Memory B cell (primary cell): ENCODE data around the gene MAIP1.

Experiments used
- ATAC-seq: fragments of 150-1000 bp; cut with Tn5 transposase; 2 replicates; pipeline ENCODE4 v1.10.0; 2021; ENCODE audit warnings: low read depth, mild to moderate bottlenecking, moderate library complexity
- DNase-seq, 2 donors: peaks; one replicate each; pipeline ENCODE4 v3.0.0; 2022; ENCODE audit warnings: low spot score in 2 of 2
- H3K27ac Mint-ChIP-seq: one replicate; pipeline ENCODE4 v1.8.0; 2022; ENCODE audit warnings: mild to moderate bottlenecking, moderate library complexity, mixed read lengths
- H3K27me3 Mint-ChIP-seq: one replicate; pipeline ENCODE4 v1.8.0; 2022; ENCODE audit warnings: mixed read lengths
- H3K36me3 Mint-ChIP-seq: one replicate; pipeline ENCODE4 v1.8.0; 2022; ENCODE audit warnings: mild to moderate bottlenecking, mixed read lengths
- H3K4me1 Mint-ChIP-seq: one replicate; pipeline ENCODE4 v1.8.0; 2022; ENCODE audit warnings: mixed read lengths
- H3K4me3 Mint-ChIP-seq: one replicate; pipeline ENCODE4 v1.8.0; 2022; ENCODE audit warnings: mild to moderate bottlenecking, moderate library complexity, mixed read lengths
- H3K9me3 Mint-ChIP-seq: one replicate; pipeline ENCODE4 v1.8.0; 2022; ENCODE audit warnings: mixed read lengths

Gene MAIP1

GRCh38 chr2:199989822-199990221 lies 34.4 kb downstream of the MAIP1 start:
- Mint-ChIP-seq H3K27me3 (peaks cover 1% of the 10 kb centered on the region), H3K4me3 (no peak overlapping the region), H3K9me3 (no peaks in the 10 kb centered on the region), H3K36me3 (no peaks in the 10 kb centered on the region), H3K27ac (no peak overlapping the region), H3K4me1 (no peaks in the 10 kb centered on the region)
- ATAC-seq (no peak), DNase-seq (no peak)

GRCh38 chr2:199991691-199992090 lies 36.3 kb downstream of the MAIP1 start:
- no peaks in the 10 kb centered on the region for H3K9me3 Mint-ChIP-seq
- H3K4me1 Mint-ChIP-seq, result no peaks in the 10 kb centered on the region
- H3K36me3 Mint-ChIP-seq, result no peaks in the 10 kb centered on the region
- peaks cover 1% of the 10 kb centered on the region for H3K27me3 Mint-ChIP-seq
- no peak overlapping the region for H3K4me3 Mint-ChIP-seq
- ATAC-seq, result no peak
- no peak overlapping the region for H3K27ac Mint-ChIP-seq
- no peak for DNase-seq

GRCh38 chr2:199992296-199992695 lies 36.9 kb downstream of the MAIP1 start:
- H3K27me3 Mint-ChIP-seq, result peaks cover 1% of the 10 kb centered on the region
- ATAC-seq (no peak), DNase-seq (no peak)
- no peaks in the 10 kb centered on the region for H3K9me3 Mint-ChIP-seq
- H3K36me3 Mint-ChIP-seq, result no peaks in the 10 kb centered on the region
- no peak overlapping the region for H3K27ac Mint-ChIP-seq
- H3K4me3 Mint-ChIP-seq, result no peak overlapping the region
- no peaks in the 10 kb centered on the region for H3K4me1 Mint-ChIP-seq

- peaks cover 1% of the 10 kb centered on the region for H3K27me3 Mint-ChIP-seq
- no peaks in the 10 kb centered on the region for H3K36me3 Mint-ChIP-seq
- DNase-seq (no peak), ATAC-seq (no peak)
- H3K9me3 Mint-ChIP-seq, result no peaks in the 10 kb centered on the region
- H3K4me1 Mint-ChIP-seq, result no peaks in the 10 kb centered on the region
- H3K27ac Mint-ChIP-seq, result no peak overlapping the region
- no peak overlapping the region for H3K4me3 Mint-ChIP-seq
Observed at GRCh38 chr2:199994371-199994770, 39.0 kb downstream of the MAIP1 start.

- Mint-ChIP-seq H3K4me3 (no peak overlapping the region), H3K27me3 (peaks cover 1% of the 10 kb centered on the region), H3K27ac (no peak overlapping the region), H3K9me3 (no peaks in the 10 kb centered on the region), H3K4me1 (no peaks in the 10 kb centered on the region), H3K36me3 (no peaks in the 10 kb centered on the region)
- no peak for DNase-seq
- no peak for ATAC-seq
Observed at GRCh38 chr2:199994896-199995295, 39.5 kb downstream of the MAIP1 start.

- Mint-ChIP-seq H3K9me3 (no peaks in the 10 kb centered on the region), H3K27me3 (no peaks in the 10 kb centered on the region), H3K4me1 (no peaks in the 10 kb centered on the region), H3K36me3 (no peaks in the 10 kb centered on the region), H3K27ac (no peak overlapping the region), H3K4me3 (no peak overlapping the region)
- DNase-seq (no peak), ATAC-seq (no peak)
Observed at GRCh38 chr2:199997296-199997695, 41.9 kb downstream of the MAIP1 start.

- H3K27ac Mint-ChIP-seq, result no peak overlapping the region
- DNase-seq (no peak), ATAC-seq (no peak)
- no peaks in the 10 kb centered on the region for H3K4me1 Mint-ChIP-seq
- H3K36me3 Mint-ChIP-seq, result no peaks in the 10 kb centered on the region
- no peaks in the 10 kb centered on the region for H3K27me3 Mint-ChIP-seq
- no peaks in the 10 kb centered on the region for H3K9me3 Mint-ChIP-seq
- no peak overlapping the region for H3K4me3 Mint-ChIP-seq
Observed at GRCh38 chr2:199999166-199999565, 43.8 kb downstream of the MAIP1 start.

GRCh38 chr2:200000444-200001163 lies 45.2 kb downstream of the MAIP1 start:
- no peaks in the 10 kb centered on the region for H3K4me1 Mint-ChIP-seq
- no peaks in the 10 kb centered on the region for H3K27me3 Mint-ChIP-seq
- ATAC-seq (no peak), DNase-seq (no peak)
- no peaks in the 10 kb centered on the region for H3K36me3 Mint-ChIP-seq
- H3K4me3 Mint-ChIP-seq, result no peak overlapping the region
- no peak overlapping the region for H3K27ac Mint-ChIP-seq
- peaks cover 4% of the 10 kb centered on the region for H3K9me3 Mint-ChIP-seq

GRCh38 chr2:200003444-200003843 lies 48.1 kb downstream of the MAIP1 start:
- peaks cover 5% of the 10 kb centered on the region for H3K9me3 Mint-ChIP-seq
- no peak for ATAC-seq
- no peak overlapping the region for H3K4me3 Mint-ChIP-seq
- DNase-seq, result no peak
- no peaks in the 10 kb centered on the region for H3K4me1 Mint-ChIP-seq
- no peak overlapping the region for H3K27ac Mint-ChIP-seq
- peaks cover 2% of the 10 kb centered on the region for H3K27me3 Mint-ChIP-seq
- no peaks in the 10 kb centered on the region for H3K36me3 Mint-ChIP-seq

GRCh38 chr2:200005675-200006074 lies 50.3 kb downstream of the MAIP1 start:
- ATAC-seq (no peak), DNase-seq (no peak)
- Mint-ChIP-seq H3K27ac (no peak overlapping the region), H3K9me3 (peaks cover 5% of the 10 kb centered on the region), H3K4me3 (no peak overlapping the region), H3K4me1 (no peaks in the 10 kb centered on the region), H3K36me3 (no peaks in the 10 kb centered on the region), H3K27me3 (peaks cover 2% of the 10 kb centered on the region)

- Mint-ChIP-seq H3K27ac (no peak overlapping the region), H3K36me3 (no peaks in the 10 kb centered on the region), H3K4me1 (no peaks in the 10 kb centered on the region), H3K4me3 (no peak overlapping the region), H3K9me3 (peaks cover 5% of the 10 kb centered on the region), H3K27me3 (peaks cover 2% of the 10 kb centered on the region)
- DNase-seq (no peak), ATAC-seq (no peak)
Observed at GRCh38 chr2:200007306-200007705, 51.9 kb downstream of the MAIP1 start.

- peaks cover 2% of the 10 kb centered on the region for H3K27me3 Mint-ChIP-seq
- DNase-seq (no peak), ATAC-seq (no peak)
- no peaks in the 10 kb centered on the region for H3K4me1 Mint-ChIP-seq
- no peaks in the 10 kb centered on the region for H3K36me3 Mint-ChIP-seq
- H3K4me3 Mint-ChIP-seq, result no peak overlapping the region
- H3K9me3 Mint-ChIP-seq, result peaks cover 3% of the 10 kb centered on the region
- H3K27ac Mint-ChIP-seq, result no peak overlapping the region
Observed at GRCh38 chr2:200012401-200012800, 57.0 kb downstream of the MAIP1 start.
